PFSK-1 (cell line): ENCODE measurements around the gene UCMA.

Experiments used
- FOXP2 ChIP-seq: optimal IDR thresholded peaks from 2 replicates; pipeline ENCODE3; 2011; ENCODE audit warnings: borderline replicate concordance, control low read depth, inconsistent platforms; ENCODE audit not compliant: insufficient read depth; ENCODE audit errors: extremely low read length, extremely low read depth
- TF ChIP-seq, protein P1 (sequence below), 2 experiments: IDR thresholded peaks; 2 replicates each; pipeline versions ENCODE4 v1.6.1 to v1.8.0; 2011 to 2012; ENCODE audit warnings: low read depth in 2 of 2, low read length in 2 of 2, control low read depth in 1 of 2, inconsistent platforms in 1 of 2, mild to moderate bottlenecking in 1 of 2, moderate library complexity in 1 of 2; ENCODE audit not compliant: insufficient read depth in 1 of 2

DNA sequence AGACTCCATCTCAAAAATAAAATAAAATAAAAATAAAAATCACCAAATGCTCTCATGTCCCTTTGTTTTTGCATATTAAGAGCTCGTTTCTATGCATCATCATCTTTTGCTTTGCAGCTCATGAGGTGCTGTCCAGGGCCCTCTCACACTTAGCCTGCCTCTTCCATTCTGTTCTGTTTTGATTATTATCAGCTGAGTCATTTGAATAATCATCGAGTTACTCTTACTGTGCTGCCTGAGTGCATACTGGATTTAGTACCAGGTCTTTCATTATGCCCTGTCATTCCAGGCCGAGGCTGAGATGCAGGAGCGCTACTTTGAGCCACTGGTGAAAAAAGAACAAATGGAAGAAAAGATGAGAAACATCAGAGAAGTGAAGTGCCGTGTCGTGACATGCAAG is 33.0 kb downstream of the UCMA start:
- TF ChIP-seq FOXP2, result no peak
- TF ChIP-seq, protein P1, sequence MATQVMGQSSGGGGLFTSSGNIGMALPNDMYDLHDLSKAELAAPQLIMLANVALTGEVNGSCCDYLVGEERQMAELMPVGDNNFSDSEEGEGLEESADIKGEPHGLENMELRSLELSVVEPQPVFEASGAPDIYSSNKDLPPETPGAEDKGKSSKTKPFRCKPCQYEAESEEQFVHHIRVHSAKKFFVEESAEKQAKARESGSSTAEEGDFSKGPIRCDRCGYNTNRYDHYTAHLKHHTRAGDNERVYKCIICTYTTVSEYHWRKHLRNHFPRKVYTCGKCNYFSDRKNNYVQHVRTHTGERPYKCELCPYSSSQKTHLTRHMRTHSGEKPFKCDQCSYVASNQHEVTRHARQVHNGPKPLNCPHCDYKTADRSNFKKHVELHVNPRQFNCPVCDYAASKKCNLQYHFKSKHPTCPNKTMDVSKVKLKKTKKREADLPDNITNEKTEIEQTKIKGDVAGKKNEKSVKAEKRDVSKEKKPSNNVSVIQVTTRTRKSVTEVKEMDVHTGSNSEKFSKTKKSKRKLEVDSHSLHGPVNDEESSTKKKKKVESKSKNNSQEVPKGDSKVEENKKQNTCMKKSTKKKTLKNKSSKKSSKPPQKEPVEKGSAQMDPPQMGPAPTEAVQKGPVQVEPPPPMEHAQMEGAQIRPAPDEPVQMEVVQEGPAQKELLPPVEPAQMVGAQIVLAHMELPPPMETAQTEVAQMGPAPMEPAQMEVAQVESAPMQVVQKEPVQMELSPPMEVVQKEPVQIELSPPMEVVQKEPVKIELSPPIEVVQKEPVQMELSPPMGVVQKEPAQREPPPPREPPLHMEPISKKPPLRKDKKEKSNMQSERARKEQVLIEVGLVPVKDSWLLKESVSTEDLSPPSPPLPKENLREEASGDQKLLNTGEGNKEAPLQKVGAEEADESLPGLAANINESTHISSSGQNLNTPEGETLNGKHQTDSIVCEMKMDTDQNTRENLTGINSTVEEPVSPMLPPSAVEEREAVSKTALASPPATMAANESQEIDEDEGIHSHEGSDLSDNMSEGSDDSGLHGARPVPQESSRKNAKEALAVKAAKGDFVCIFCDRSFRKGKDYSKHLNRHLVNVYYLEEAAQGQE (IDR thresholded peaks at IDR 0.05; ENCODE audit: insufficient read depth in 1 of 2, low read depth in 2 of 2, low read length in 2 of 2), result no peak
